ENCODE results near the gene TRAPPC3L.
"Not testable (repeated sequence)": the region's sequence is repeated elsewhere in the genome, so short reads cannot be mapped to it uniquely, and the experiment has no call there.

TRAPPC3L gene

DNA sequence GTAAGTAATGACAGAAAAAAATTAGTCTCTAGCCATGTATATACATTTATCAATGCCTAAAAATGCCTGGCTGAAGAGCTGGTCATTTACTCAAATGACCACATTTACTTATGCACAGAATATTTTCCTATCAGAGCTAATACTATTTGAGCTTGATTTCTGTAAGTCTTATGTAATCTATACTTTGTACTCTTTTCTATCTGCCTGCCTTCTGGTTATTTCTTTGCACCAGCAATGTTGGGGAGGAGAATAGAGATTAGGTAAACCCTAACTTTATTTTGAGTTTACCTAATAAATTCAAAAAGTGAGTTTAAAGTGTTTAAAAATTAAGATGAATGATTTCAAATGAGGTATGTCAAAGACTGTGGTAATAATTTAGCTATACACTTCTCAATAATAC lies 30.3 kb downstream of the TRAPPC3L start:
- DNase-seq, result no peak

- no peak for DNase-seq
Measured at GRCh38 chr6:116514111-116514510, 31.4 kb downstream of the TRAPPC3L start.

- no peak for DNase-seq
Measured at GRCh38 chr6:116513224-116513875, 32.1 kb downstream of the TRAPPC3L start.

- no peak for DNase-seq
Measured at GRCh38 chr6:116512734-116513133, 32.8 kb downstream of the TRAPPC3L start.

DNA sequence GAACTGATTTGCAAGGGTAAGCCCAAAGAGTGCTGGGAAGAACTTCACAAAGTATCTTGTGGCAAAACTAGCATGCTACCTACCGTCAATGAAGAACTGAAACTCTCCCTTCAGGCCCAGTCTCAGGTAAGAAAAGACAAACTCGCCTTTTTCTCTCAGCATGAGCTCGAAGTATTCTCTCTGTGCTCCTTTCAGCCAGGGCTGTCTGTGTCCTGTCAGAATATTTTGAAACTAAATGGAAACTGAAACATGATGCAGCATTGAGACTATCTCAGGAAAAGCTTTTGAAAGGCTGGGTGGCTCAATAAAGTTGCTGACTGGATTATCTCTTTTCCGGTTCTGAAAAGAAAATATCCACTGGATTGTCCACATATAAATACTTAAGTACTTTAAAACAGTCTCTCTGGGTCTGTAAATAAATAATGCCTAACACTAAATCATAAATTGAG lies 33.3 kb downstream of the TRAPPC3L start:
- DNase-seq, result peak in 1 of 56 donors; percentile 3

GRCh38 chr6:116511424-116512110 lies 33.9 kb downstream of the TRAPPC3L start, which contains the start of gene CALHM5:
CALHM5 (plus strand) TSS chr6:116511639; CDS start chr6:116511697, 58 bp downstream.
- DNase-seq, result peak in 4 of 56 donors; percentile 1 to 15 (median 9)

GRCh38 chr6:116508527-116508926 lies 37.0 kb downstream of the TRAPPC3L start:
- DNase-seq, result no peak

DNA sequence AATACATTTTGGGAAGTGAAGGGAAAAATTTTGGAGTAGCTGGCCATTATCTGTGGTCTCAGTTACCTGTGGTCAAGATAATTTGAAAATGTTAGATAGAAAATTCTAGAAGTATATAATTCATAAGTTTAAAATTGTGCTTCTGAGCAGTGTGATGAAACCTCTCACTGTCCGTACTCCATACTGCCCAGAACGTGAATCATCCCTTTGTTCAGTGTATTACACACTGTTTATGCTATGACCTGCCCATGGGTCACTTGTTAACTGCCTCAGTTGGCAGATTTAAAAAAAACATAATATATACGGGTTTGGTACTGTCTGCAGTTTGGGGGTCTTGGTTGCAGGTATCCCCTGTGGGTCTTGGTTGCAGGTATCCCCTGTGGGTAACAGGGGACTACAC lies 38.2 kb downstream of the TRAPPC3L start:
- DNase-seq, result no peak

- DNase-seq, result peak in 2 of 56 donors; percentile 1 to 13
Measured at GRCh38 chr6:116500969-116501433, 44.5 kb downstream of the TRAPPC3L start.

- no peak for DNase-seq
Measured at GRCh38 chr6:116497113-116497676, 48.3 kb downstream of the TRAPPC3L start.

DNA sequence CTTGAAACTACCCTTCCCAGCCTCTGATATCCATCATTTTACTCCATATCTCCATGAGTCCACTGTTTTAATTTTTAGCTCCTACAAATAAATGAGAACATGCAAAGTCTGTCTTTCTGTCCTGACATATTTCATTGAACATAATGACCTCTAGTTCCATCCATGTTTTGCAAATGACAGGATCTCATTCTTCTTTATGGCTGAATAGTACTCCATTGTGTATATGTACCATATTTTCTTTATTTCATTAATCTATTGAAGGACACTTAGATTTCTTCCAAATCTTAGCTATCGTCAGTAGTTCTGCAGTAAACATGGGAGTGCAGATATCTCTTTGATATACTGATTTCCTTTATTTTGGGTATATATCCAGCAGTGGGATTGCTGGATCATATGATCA lies 50.3 kb downstream of the TRAPPC3L start:
- DNase-seq, result not testable (repeated sequence)

DNA sequence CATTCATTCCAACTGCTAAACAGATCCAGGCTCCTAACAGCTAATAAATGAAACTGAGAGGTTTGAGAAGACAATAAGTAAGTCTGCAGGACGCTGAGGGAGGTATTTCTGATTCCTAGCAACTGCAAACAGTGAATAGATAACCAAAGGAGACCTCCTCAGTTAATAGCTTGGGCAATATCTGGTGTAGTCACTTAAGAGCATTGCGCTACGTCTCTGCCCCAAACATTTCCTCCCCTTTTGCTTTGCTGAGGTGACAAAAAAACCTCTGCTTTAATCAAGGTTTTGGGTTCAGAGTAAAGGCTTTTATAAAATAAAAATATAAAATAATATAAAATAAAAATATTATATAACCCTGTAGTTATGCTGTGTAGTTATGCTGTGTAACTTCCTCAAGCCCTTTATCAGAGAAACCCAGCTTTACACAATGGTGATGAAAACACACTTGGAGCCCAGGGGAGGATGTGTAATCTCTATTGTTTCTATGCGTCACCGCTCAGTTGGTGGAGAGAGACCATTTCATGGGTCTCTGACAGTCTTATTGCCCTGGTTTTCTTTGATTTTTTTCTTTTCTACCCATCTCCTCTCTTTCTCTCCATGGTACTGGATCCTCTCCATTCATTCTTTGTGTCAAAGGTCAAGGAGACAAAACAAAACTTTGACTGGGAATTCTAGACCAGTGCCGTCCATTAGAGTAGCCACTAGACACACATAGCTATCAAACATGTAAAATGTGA lies 53.0 kb downstream of the TRAPPC3L start:
- DNase-seq, result no peak

DNA sequence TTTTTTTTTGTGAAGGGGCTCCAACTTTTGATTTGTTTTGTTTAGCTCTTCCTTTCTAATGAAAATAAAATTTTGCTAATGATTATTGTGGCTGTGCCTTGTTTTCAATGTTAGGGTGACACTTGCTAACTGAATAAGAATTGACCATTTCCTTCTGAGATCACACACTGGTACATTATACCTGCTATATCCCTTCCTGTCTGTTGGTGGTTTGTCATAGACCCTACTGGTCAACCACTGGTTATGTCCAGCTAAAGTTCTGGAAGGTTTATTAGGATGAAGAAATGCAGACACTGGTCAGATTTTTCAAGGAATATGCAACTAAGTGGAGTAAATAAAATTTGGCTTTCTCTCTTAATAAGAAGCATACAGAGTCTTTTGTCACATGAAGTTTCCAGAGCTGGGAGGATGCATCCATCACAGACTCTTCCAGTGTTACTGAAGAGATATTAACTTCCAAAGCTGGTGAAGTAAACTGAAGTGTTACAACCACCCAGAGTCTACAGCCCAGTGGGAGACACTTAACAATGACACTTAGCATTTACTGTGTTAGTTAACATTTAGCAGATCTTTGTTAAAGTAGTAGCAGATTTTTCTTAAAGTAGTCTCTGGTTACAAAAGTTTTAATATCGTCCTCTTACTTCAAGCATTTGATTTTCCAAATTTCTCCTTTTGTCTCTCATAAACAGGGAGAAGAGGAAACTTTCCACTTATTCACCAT lies 53.7 kb downstream of the TRAPPC3L start:
- no peak for DNase-seq

DNA sequence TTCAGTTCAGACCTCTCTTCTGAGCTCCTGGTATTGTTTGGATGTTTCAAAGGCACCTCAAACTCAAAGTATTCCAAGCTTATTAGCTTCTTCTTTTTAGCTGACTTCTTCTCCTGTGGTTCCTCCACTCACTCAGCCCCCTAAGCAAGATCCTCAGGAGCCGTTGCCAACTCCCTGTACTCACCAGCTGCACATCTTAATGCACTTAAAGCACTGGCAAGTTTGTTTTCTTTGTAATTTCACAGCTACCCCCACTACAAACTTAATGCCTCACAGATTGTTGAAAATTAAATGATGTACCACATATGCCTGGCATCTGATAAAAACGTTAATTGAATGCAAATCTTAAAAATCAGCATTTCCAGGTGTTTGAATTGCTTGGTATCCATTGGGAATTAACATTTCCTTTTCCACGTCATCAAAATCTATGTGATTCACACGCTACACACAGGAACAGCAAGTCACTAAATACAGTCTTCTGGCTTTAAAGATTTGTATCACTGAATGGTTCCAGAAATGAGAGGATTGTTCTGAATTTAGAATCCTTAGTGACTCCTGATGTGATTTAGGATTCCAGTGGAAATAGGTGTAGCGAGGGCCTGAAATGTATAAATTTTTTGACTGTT lies 59.8 kb downstream of the TRAPPC3L start:
- DNase-seq, result no peak

- no peak for DNase-seq
Measured at GRCh38 chr6:116483616-116484015, 61.9 kb downstream of the TRAPPC3L start.

DNA sequence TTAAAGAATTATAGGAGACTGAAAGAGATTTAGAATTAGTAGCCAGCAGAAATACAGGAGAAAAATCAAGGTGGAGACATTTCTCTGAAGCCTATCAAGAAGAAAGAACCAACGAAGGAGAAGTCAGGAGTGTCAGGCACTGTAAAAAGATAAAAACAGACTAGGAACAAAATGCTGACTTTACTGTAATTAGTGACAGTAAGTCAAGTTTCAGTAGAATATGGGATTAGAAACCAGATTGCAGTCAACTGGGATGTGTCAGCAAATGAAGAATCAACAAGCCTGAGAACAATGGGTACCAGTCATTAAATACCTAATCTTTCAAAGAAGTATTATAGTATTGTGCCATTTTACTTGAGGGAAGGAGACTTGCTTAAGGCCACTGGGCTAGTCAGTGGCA lies 62.7 kb downstream of the TRAPPC3L start:
- DNase-seq, result no peak

DNA sequence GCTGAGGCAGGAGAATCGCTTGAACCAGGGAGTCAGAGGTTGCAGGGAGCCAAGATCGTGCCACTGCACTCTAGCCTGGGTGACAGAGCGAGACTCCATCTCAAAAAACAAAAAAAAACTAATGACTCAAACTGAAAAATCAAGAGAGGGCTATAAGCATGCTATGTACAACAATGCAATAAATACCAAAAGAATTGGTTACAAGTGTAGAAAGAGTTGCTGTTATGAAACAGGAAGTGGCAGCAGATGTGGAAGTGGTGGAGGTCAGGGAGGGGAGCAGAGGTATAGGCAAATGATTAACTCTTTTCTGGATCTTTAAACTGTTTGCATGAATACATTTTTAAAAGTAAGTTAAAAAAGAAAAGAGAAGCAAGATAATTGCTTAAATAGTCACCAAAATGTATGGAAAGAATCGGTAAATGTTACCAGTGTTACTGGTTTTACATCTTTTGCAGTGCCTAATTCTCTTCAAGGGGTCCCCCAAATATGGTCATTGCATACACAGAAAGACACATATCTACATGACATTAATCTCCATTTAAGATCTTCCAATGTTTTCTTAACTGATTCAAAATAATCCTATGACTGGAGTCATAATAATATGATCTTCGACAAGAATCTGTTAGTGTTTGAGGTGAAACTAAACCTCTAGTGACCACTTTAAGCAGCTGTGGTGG lies 69.3 kb downstream of the TRAPPC3L start:
- no peak for DNase-seq

DNA sequence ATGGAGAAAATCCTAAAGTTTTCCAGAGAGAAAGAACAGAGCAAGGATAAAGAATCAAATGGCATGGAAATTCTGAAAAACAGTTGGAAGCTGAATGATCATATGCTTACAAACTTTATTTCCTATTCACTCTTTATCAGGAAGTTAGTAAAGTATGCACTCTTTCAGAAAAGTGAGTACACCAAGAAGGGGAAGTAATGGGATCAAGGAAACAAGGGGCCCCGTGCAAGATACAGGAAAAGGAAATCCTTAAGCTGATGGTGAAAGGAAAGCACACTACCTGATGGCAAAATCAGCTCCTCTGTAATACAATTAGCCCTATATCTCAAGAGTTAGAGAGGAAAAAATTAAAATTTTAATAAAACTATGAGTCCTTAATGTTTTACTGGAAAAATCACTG lies 70.3 kb downstream of the TRAPPC3L start:
- DNase-seq, result no peak

DNA sequence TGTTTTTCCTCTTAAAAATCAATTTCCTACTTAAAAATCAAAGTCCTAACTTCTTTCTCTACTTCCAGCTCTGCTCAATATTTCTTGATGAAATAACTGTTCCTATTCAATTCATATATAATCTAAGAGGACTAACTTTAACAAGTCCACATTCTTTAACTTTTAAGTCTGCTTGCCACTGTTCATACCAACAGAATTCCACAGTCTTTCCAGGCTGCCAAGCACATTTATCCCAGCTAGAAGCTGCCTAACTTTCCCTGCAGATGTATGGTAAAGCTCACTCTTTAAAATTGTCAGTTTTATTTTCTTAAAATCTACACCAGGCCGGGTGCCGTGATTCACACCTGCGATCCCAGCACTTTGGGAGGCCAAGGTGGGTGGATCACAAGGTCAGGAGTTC lies 72.8 kb downstream of the TRAPPC3L start:
- DNase-seq, result no peak

DNA sequence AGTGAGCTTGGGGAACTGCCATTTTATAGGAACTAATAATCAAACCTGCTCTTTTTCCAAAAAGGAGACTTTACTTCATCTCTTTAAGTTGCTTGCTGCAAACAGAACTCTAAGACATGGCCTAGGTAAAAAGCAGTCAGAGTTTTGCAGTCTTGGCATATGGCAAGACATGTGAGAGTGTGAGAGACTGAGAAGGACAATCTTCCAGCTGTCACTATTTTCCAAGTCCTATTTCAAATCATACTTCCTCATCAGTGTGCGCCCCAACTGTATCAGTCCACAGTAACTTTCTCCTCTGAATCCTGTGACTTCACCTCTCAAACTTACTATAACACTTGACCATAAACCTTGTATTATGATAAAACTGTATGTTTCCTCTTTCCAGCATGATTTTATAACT lies 74.0 kb downstream of the TRAPPC3L start:
- no peak for DNase-seq

Measured in nucleus accumbens (tissue), 56 donors.